ACHN (cell line): Measurements from ENCODE around the gene LRP5.
"Not testable (repeated sequence)": the region's sequence is repeated elsewhere in the genome, so short reads cannot be mapped to it uniquely, and the experiment has no call there.

Source experiments
- DNase-seq: peaks from one replicate; pipeline ENCODE4 v3.0.0-alpha.2; 2015
- in situ Hi-C: cut with HindIII; loops from 2 replicates; pipeline ENCODE4 v1.10.0; 2017; ENCODE audit warnings: low sequenced_read_pairs, low pct_ligation_motif_present, low pct_unique_long_range_greater_than_20kb

LRP5 gene

GRCh38 chr11:68461575-68461917 lies 149.2 kb downstream of the LRP5 start:
- in situ Hi-C loops: no loop called here
- DNase-seq: no peak

GRCh38 chr11:68463714-68464113 lies 151.3 kb downstream of the LRP5 start:
- no peak for DNase-seq
- in situ Hi-C loops: no loop called here

- in situ Hi-C loops: no loop called here
These were observed 154.9 kb downstream of the LRP5 start for GRCh38 chr11:68467201-68467834.

GRCh38 chr11:68468217-68468828 lies 155.9 kb downstream of the LRP5 start:
- DNase-seq: no peak
- in situ Hi-C loops: no loop called here

More at GRCh38 chr11:68467201-68467834, 154.9 kb downstream of the LRP5 start:
- DNase-seq: no peak

- no peak for DNase-seq
- in situ Hi-C loops: no loop called here
These were observed 156.7 kb downstream of the LRP5 start for GRCh38 chr11:68469122-68469521.

GRCh38 chr11:68469642-68470041 lies 157.3 kb downstream of the LRP5 start:
- in situ Hi-C loops: no loop called here
- no peak for DNase-seq

GRCh38 chr11:68470304-68470811 lies 158.0 kb downstream of the LRP5 start:
- in situ Hi-C loops: no loop called here
- DNase-seq: no peak

GRCh38 chr11:68471360-68472340 lies 159.3 kb downstream of the LRP5 start:
- in situ Hi-C loops: no loop called here
- peak; percentile 19 for DNase-seq

GRCh38 chr11:68472778-68473177 lies 160.4 kb downstream of the LRP5 start:
- in situ Hi-C loops: no loop called here
- DNase-seq: no peak

- DNase-seq: no peak
- in situ Hi-C loops: no loop called here
These were observed 161.3 kb downstream of the LRP5 start for GRCh38 chr11:68473693-68474092.

GRCh38 chr11:68475626-68476025 lies 163.2 kb downstream of the LRP5 start:
- DNase-seq, in situ Hi-C loops: not testable (repeated sequence)

- DNase-seq: no peak
- in situ Hi-C loops: no loop called here
These were observed 167.0 kb downstream of the LRP5 start for GRCh38 chr11:68479390-68479789.

- in situ Hi-C loops: no loop called here
- no peak for DNase-seq
These were observed 167.8 kb downstream of the LRP5 start for GRCh38 chr11:68480193-68480592.

- in situ Hi-C loops: no loop called here
- no peak for DNase-seq
These were observed 168.6 kb downstream of the LRP5 start for GRCh38 chr11:68480852-68481510.

- in situ Hi-C loops: no loop called here
- no peak for DNase-seq
These were observed 169.3 kb downstream of the LRP5 start for GRCh38 chr11:68481579-68482240.

GRCh38 chr11:68488623-68489022 lies 176.2 kb downstream of the LRP5 start:
- DNase-seq: no peak
- in situ Hi-C loops: no loop called here

- DNase-seq: no peak
- in situ Hi-C loops: no loop called here
These were observed 182.9 kb downstream of the LRP5 start for GRCh38 chr11:68495220-68495729.

- DNase-seq: no peak
- in situ Hi-C loops: no loop called here
These were observed 183.5 kb downstream of the LRP5 start for GRCh38 chr11:68495872-68496271.
